H9 (cell line): Measurements from ENCODE around the gene STK26. TPM values are rescaled to one million over a fixed set of nuclear protein-coding genes. Genes with fewer than 3 reads are reported as not detected.

Experiments
- DNase-seq: peaks from one replicate; pipeline ENCODE4 v3.0.0-alpha.2; 2017
- H2AFZ ChIP-seq: one replicate; pipeline ENCODE4 v1.6.1; 2013; ENCODE audit warnings: mild to moderate bottlenecking, low read length, control low read depth, moderate library complexity
- H2AK5ac ChIP-seq: 2 replicates; pipeline ENCODE4 v1.6.1; 2013; ENCODE audit warnings: low read length, control low read depth, mixed read lengths; ENCODE audit not compliant: insufficient read length
- H2BK120ac ChIP-seq: one replicate; pipeline ENCODE4 v1.6.1; 2013; ENCODE audit warnings: low read depth, mild to moderate bottlenecking, low read length, control low read depth, inconsistent platforms; ENCODE audit not compliant: poor library complexity, severe bottlenecking
- H2BK12ac ChIP-seq: 2 replicates; pipeline ENCODE4 v1.6.1; 2013; ENCODE audit warnings: low read length, control low read depth, mixed read lengths, low read depth; ENCODE audit not compliant: insufficient read length
- H2BK15ac ChIP-seq: 2 replicates; pipeline ENCODE4 v1.6.1; 2013; ENCODE audit warnings: low read depth, low read length, control low read depth
- H2BK20ac ChIP-seq: one replicate; pipeline ENCODE4 v1.6.1; 2013; ENCODE audit warnings: low read depth, mild to moderate bottlenecking, low read length, control low read depth, inconsistent platforms; ENCODE audit not compliant: poor library complexity, severe bottlenecking
- H2BK5ac ChIP-seq: 2 replicates; pipeline ENCODE4 v1.6.1; 2013; ENCODE audit warnings: low read length, control low read depth, mixed read lengths; ENCODE audit not compliant: insufficient read length
- H3K14ac ChIP-seq: 2 replicates; pipeline ENCODE4 v1.6.1; 2013; ENCODE audit warnings: low read length, control low read depth; ENCODE audit not compliant: insufficient read depth
- H3K18ac ChIP-seq: 2 replicates; pipeline ENCODE4 v1.6.1; 2013; ENCODE audit warnings: low read depth, mild to moderate bottlenecking, mixed read lengths, low read length, control low read depth; ENCODE audit not compliant: insufficient read length
- H3K23ac ChIP-seq: 2 replicates; pipeline ENCODE4 v1.6.1; 2013; ENCODE audit warnings: low read length, control low read depth, mixed read lengths, low read depth; ENCODE audit not compliant: insufficient read length
- H3K23me2 ChIP-seq: 2 replicates; pipeline ENCODE4 v1.6.1; 2013; ENCODE audit warnings: low read depth, mild to moderate bottlenecking, mixed read lengths, low read length, control low read depth; ENCODE audit not compliant: insufficient read length, poor library complexity, severe bottlenecking
- H3K27ac ChIP-seq: 2 replicates; pipeline ENCODE4 v1.5.1; 2013; ENCODE audit warnings: low read length, control low read depth, mixed read lengths, low read depth; ENCODE audit not compliant: insufficient read length
- H3K27me3 ChIP-seq: 2 replicates; pipeline ENCODE4 v1.6.1; 2013; ENCODE audit warnings: low read length, control low read depth, inconsistent platforms; ENCODE audit not compliant: insufficient read depth
- H3K4ac ChIP-seq: 2 replicates; pipeline ENCODE4 v1.6.1; 2013; ENCODE audit warnings: low read depth, mild to moderate bottlenecking, control low read depth, inconsistent platforms, low read length, moderate library complexity
- H3K4me1 ChIP-seq: 2 replicates; pipeline ENCODE4 v1.6.1; 2013; ENCODE audit warnings: low read length, control low read depth, inconsistent platforms; ENCODE audit not compliant: insufficient read depth
- H3K4me2 ChIP-seq: 2 replicates; pipeline ENCODE4 v1.6.1; 2013; ENCODE audit warnings: low read length, control low read depth, mixed read lengths; ENCODE audit not compliant: insufficient read length, insufficient read depth
- H3K56ac ChIP-seq: 2 replicates; pipeline ENCODE4 v1.6.1; 2013; ENCODE audit warnings: low read depth, mild to moderate bottlenecking, mixed read lengths, low read length, control low read depth; ENCODE audit not compliant: insufficient read length
- H3K79me1 ChIP-seq: 2 replicates; pipeline ENCODE4 v1.6.1; 2013; ENCODE audit warnings: low read depth, mild to moderate bottlenecking, moderate library complexity, low read length, control low read depth, inconsistent platforms; ENCODE audit not compliant: insufficient read depth, poor library complexity, severe bottlenecking
- H3K79me2 ChIP-seq: 2 replicates; pipeline ENCODE4 v1.6.1; 2013; ENCODE audit warnings: low read length, control low read depth, inconsistent platforms; ENCODE audit not compliant: insufficient read depth
- H3K9ac ChIP-seq: 2 replicates; pipeline ENCODE4 v1.6.1; 2013; ENCODE audit warnings: low read length, control low read depth, mixed read lengths; ENCODE audit not compliant: insufficient read length; ENCODE audit errors: extremely low read depth
- H3K9me3 ChIP-seq: one replicate; pipeline ENCODE4 v1.6.1; 2013; ENCODE audit warnings: low read depth, low read length, inconsistent platforms; ENCODE audit not compliant: control insufficient read depth
- H3T11ph ChIP-seq: one replicate; pipeline ENCODE4 v1.6.1; 2013; ENCODE audit warnings: mild to moderate bottlenecking, low read length, control low read depth, inconsistent platforms
- H4K20me1 ChIP-seq: one replicate; pipeline ENCODE4 v1.6.1; 2013; ENCODE audit not compliant: control insufficient read depth, insufficient read length, insufficient read depth
- H4K5ac ChIP-seq: 2 replicates; pipeline ENCODE4 v1.6.1; 2013; ENCODE audit warnings: low read depth, mild to moderate bottlenecking, mixed read lengths, low read length, control low read depth; ENCODE audit not compliant: insufficient read length
- H4K8ac ChIP-seq: replicated peaks from 2 replicates; pipeline ENCODE4 v1.6.1; 2013; ENCODE audit warnings: low read length, control low read depth, mixed read lengths, low read depth; ENCODE audit not compliant: insufficient read length
- H4K91ac ChIP-seq: 2 replicates; pipeline ENCODE4 v1.6.1; 2013; ENCODE audit warnings: low read depth, mild to moderate bottlenecking, moderate library complexity, mixed read lengths, low read length, control low read depth; ENCODE audit not compliant: insufficient read length
- H3K27ac Mint-ChIP-seq, 3 experiments: 2 replicates in 2 of 3; 3 replicates in 1 of 3; pipeline ENCODE4 v1.8.0; 2020 to 2021; ENCODE audit warnings: mixed read lengths in 3 of 3, mild to moderate bottlenecking in 1 of 3, moderate library complexity in 1 of 3
- H3K27me3 Mint-ChIP-seq: 2 replicates; pipeline ENCODE4 v1.8.0; 2021; ENCODE audit warnings: low read depth, mild to moderate bottlenecking, moderate library complexity, mixed read lengths
- H3K36me3 Mint-ChIP-seq, 3 experiments: 2 replicates in 2 of 3; 3 replicates in 1 of 3; pipeline ENCODE4 v1.8.0; 2020 to 2021; ENCODE audit warnings: low read depth in 3 of 3, mixed read lengths in 3 of 3; ENCODE audit not compliant: insufficient read depth in 1 of 3
- H3K4me1 Mint-ChIP-seq, 2 experiments: 2 replicates each; pipeline ENCODE4 v1.8.0; 2020; ENCODE audit warnings: mixed read lengths in 2 of 2
- H3K4me3 Mint-ChIP-seq, 2 experiments: 2 replicates in 1 of 2; 3 replicates in 1 of 2; pipeline ENCODE4 v1.8.0; 2020 to 2021; ENCODE audit warnings: mild to moderate bottlenecking in 2 of 2, mixed read lengths in 2 of 2, moderate library complexity in 1 of 2
- H3K9me3 Mint-ChIP-seq, 2 experiments: 2 replicates in 1 of 2; 3 replicates in 1 of 2; pipeline ENCODE4 v1.8.0; 2020; ENCODE audit warnings: mild to moderate bottlenecking in 2 of 2, mixed read lengths in 2 of 2, moderate library complexity in 1 of 2
- CTCF ChIP-seq: fragments of 200-600 bp; sonication (generic); conservative IDR thresholded peaks from 3 replicates; pipeline ENCODE4 v1.8.0; 2021; ENCODE audit warnings: antibody characterized with exemption, mild to moderate bottlenecking
- WGBS: extraction: QIAGEN DNeasy Blood & Tissue Kit; methylation state at CpG from one replicate; pipeline ENCODE4 v1.1.7; 2013; ENCODE audit warnings: missing lambda C conversion rate, low lambda C conversion rate, mixed read lengths; ENCODE audit not compliant: insufficient read length; ENCODE audit errors: extremely low coverage; 5-methylcytosine and 5-hydroxymethylcytosine counted together
- total RNA-seq: library from RNA; stranded (reverse); gene quantifications from 2 replicates; pipeline ENCODE4 v1.2.1, GENCODE V29; 2021

The STK26 gene
- total RNA-seq, 1 experiment from 2014 or later: 99.2 TPM

- no peak overlapping the region for H3K56ac ChIP-seq
- no peak overlapping the region for H4K91ac ChIP-seq
- H3K27ac ChIP-seq: no peak overlapping the region
- H3K23me2 ChIP-seq: no peaks in the 10 kb centered on the region
- no CpG with 5 or more reads among the region's 5 CpGs for WGBS
- Mint-ChIP-seq H3K4me3 (peak overlapping the region in 1 of 2 experiments; percentile 41; a peak in 1 of 5 replicates), H3K9me3 (no peaks in the 10 kb centered on the region), H3K27ac (peak overlapping the region in 2 of 3 experiments; percentile 46 to 83; a peak in 4 of 7 replicates), H3K27me3 (no peaks in the 10 kb centered on the region), H3K4me1 (peaks cover 65 to 78% of the 10 kb centered on the region in 2 experiments), H3K36me3 (no peaks in the 10 kb centered on the region; a peak in 2 of 7 replicates)
- no peaks in the 10 kb centered on the region for H3K27me3 ChIP-seq
- no peak overlapping the region for H2BK20ac ChIP-seq
- no peak overlapping the region for H2BK15ac ChIP-seq
- H3T11ph ChIP-seq: no peak overlapping the region
- H3K9ac ChIP-seq: no peak overlapping the region
- no peak overlapping the region for H4K8ac ChIP-seq
- no peak for DNase-seq
- H3K79me2 ChIP-seq: peaks cover 15% of the 10 kb centered on the region; the same call in 1 of the 2 replicates
- H3K4ac ChIP-seq: no peak overlapping the region
- H4K5ac ChIP-seq: no peak overlapping the region
- no peak overlapping the region for H3K18ac ChIP-seq
- no peak overlapping the region for H2AK5ac ChIP-seq
- no peak for TF ChIP-seq CTCF
- no peak overlapping the region for H3K23ac ChIP-seq
- H2BK12ac ChIP-seq: no peak overlapping the region
- H2BK120ac ChIP-seq: no peak overlapping the region
- H3K4me1 ChIP-seq: peaks cover 7% of the 10 kb centered on the region; the same call in 1 of the 2 replicates
- no peak overlapping the region for H2AFZ ChIP-seq
- no peaks in the 10 kb centered on the region for H3K79me1 ChIP-seq
- no peak overlapping the region for H3K14ac ChIP-seq
- no peaks in the 10 kb centered on the region for H3K9me3 ChIP-seq
- H2BK5ac ChIP-seq: no peak overlapping the region
- no peak overlapping the region for H3K4me2 ChIP-seq
- H4K20me1 ChIP-seq: no peaks in the 10 kb centered on the region
Observed at GRCh38 chrX:132037479-132037993, 14.4 kb downstream of the STK26 start.
